DND-41 (cell line): ENCODE measurements around the gene ARMC12.
"Not testable (repeated sequence)": the region's sequence is repeated elsewhere in the genome, so short reads cannot be mapped to it uniquely, and the experiment has no call there.

Source experiments
- ATAC-seq: fragments of 200-7000 bp; cut with Tn5 transposase; 3 replicates; pipeline ENCODE4 v1.9.1; 2021; ENCODE audit warnings: low read depth; ENCODE audit not compliant: insufficient read depth
- DNase-seq: peaks from one replicate; pipeline ENCODE4 v3.0.0-alpha.2; 2020
- H2AFZ ChIP-seq: 2 replicates; pipeline ENCODE4 v1.6.0; 2012; ENCODE audit warnings: low read depth, low read length
- H3K27ac ChIP-seq: 2 replicates; pipeline ENCODE4 v1.5.1; 2012; ENCODE audit warnings: low read length, inconsistent platforms
- H3K27me3 ChIP-seq: fragments of 200-600 bp; sonication (generic); 2 replicates; pipeline ENCODE4 v1.6.0; 2012; ENCODE audit warnings: low read length, mild to moderate bottlenecking, inconsistent platforms; ENCODE audit not compliant: insufficient read depth, poor library complexity
- H3K36me3 ChIP-seq: 2 replicates; pipeline ENCODE4 v1.5.1; 2012; ENCODE audit warnings: low read length, inconsistent platforms; ENCODE audit not compliant: insufficient read depth
- H3K4me1 ChIP-seq: 2 replicates; pipeline ENCODE4 v1.5.1; 2012; ENCODE audit warnings: mild to moderate bottlenecking, low read length; ENCODE audit not compliant: insufficient read depth
- H3K4me2 ChIP-seq: 2 replicates; pipeline ENCODE4 v1.6.0; 2012; ENCODE audit warnings: mild to moderate bottlenecking, moderate library complexity, low read length, inconsistent platforms; ENCODE audit not compliant: insufficient read depth
- H3K4me3 ChIP-seq, 2 experiments: fragments of 200-600 bp in 1 of 2; shearing (Covaris generic) in 1 of 2; 2 replicates each; pipeline ENCODE4 v1.5.1; 2012 to 2016; ENCODE audit warnings: inconsistent platforms in 2 of 2, low read length in 2 of 2, mild to moderate bottlenecking in 2 of 2, low read depth in 1 of 2, moderate library complexity in 1 of 2
- H3K79me2 ChIP-seq: 2 replicates; pipeline ENCODE4 v1.6.0; 2012; ENCODE audit warnings: low read length, inconsistent platforms; ENCODE audit not compliant: insufficient read depth
- H3K9ac ChIP-seq: 2 replicates; pipeline ENCODE4 v1.6.0; 2012; ENCODE audit warnings: low read depth, mild to moderate bottlenecking, inconsistent platforms, low read length, moderate library complexity
- H3K9me3 ChIP-seq: 2 replicates; pipeline ENCODE4 v1.5.1; 2012; ENCODE audit warnings: low read length, moderate library complexity, mild to moderate bottlenecking, inconsistent platforms; ENCODE audit not compliant: insufficient read depth, severe bottlenecking
- H4K20me1 ChIP-seq: 2 replicates; pipeline ENCODE4 v1.6.0; 2012; ENCODE audit warnings: low read length; ENCODE audit not compliant: insufficient read depth
- EZH2 ChIP-seq: IDR thresholded peaks from 3 replicates; pipeline ENCODE4 v1.6.1; 2012; ENCODE audit warnings: borderline replicate concordance, low read depth, mild to moderate bottlenecking, moderate library complexity, low read length, inconsistent platforms; ENCODE audit not compliant: severe bottlenecking
- TF ChIP-seq, protein P1 (sequence below): IDR thresholded peaks from 2 replicates; pipeline ENCODE4 v1.5.1; 2012; ENCODE audit warnings: borderline replicate concordance, low read length, moderate library complexity, mild to moderate bottlenecking; ENCODE audit not compliant: poor library complexity, severe bottlenecking; ENCODE audit errors: extremely low read depth

ARMC12 gene

DNA sequence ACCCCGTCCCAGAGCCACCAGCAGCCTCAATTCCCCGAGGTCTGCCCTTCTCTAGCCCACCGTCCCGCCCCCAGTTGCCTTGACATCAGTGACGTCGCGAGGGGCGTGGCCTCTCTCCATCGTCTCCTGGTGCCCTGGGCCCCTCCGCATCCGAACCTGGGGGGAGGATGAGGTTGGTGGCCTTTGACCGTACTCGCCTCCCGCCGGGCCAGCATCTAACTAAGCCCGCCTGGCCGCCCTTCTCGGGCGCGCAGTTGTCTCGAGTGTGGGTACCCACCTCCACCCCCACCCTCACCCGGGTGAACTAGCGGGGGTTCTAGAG, 5.5 kb upstream of the ARMC12 start:
- H3K9ac ChIP-seq: peak overlapping the region; percentile 52
- DNase-seq: peak; percentile 89
- H3K4me1 ChIP-seq: peaks cover 68% of the 10 kb centered on the region
- H3K27me3 ChIP-seq: peaks cover 11% of the 10 kb centered on the region
- H3K9me3 ChIP-seq: no peaks in the 10 kb centered on the region
- peak overlapping the region; percentile 91 for H3K4me2 ChIP-seq
- H3K4me3 ChIP-seq: peak overlapping the region; percentile 3 to 64; a peak in 3 of 4 replicates
- H3K79me2 ChIP-seq: no peaks in the 10 kb centered on the region
- TF ChIP-seq EZH2: no peak
- TF ChIP-seq, protein P1, sequence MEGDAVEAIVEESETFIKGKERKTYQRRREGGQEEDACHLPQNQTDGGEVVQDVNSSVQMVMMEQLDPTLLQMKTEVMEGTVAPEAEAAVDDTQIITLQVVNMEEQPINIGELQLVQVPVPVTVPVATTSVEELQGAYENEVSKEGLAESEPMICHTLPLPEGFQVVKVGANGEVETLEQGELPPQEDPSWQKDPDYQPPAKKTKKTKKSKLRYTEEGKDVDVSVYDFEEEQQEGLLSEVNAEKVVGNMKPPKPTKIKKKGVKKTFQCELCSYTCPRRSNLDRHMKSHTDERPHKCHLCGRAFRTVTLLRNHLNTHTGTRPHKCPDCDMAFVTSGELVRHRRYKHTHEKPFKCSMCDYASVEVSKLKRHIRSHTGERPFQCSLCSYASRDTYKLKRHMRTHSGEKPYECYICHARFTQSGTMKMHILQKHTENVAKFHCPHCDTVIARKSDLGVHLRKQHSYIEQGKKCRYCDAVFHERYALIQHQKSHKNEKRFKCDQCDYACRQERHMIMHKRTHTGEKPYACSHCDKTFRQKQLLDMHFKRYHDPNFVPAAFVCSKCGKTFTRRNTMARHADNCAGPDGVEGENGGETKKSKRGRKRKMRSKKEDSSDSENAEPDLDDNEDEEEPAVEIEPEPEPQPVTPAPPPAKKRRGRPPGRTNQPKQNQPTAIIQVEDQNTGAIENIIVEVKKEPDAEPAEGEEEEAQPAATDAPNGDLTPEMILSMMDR: no peak
- H4K20me1 ChIP-seq: peaks cover 26% of the 10 kb centered on the region
- H2AFZ ChIP-seq: peak overlapping the region; percentile 61
- peak; percentile 23 for ATAC-seq
- no peaks in the 10 kb centered on the region for H3K36me3 ChIP-seq
- H3K27ac ChIP-seq: peak overlapping the region; percentile 56

DNA sequence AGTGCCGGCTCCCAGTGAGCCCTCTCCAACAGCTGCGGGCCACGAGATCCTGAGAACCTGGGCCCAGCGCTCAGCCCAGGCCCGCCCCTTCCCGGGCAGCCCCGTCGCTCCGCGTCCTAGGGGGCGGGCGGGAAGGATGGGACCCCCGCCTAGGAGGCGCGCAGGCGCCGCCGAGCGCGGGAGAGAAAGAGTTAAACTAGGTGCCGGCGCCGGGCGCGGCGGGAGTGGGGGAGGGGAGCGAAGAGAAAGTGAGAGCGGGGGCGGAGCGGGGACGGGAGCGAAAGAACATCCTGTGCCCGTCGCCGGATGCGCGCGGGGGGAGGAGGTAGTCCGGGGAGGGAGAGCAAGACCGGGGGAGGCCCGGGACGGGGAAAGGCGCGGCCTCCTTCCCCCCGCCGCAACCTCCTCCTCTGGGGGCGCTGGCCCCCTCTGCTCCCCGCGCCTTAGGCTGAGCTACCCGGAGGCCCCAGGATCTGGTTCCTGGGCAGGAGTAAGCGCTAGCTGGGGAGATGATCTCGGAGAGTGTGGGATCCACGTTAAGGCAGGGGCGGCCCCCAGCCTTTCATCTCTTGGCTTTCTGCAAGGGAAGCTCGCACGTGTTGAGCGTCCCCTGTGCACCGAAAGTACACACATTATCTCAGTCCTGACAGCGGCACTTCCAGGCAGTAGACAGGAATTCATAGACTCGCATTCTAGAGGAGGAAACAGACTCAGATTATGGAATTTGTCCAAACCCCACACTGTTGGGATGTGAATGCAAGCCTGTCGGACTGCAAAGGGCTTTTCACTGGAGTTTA, 4.9 kb upstream of the ARMC12 start:
- peak; percentile 47 for ATAC-seq
- H3K9ac ChIP-seq: peak overlapping the region; percentile 52
- peak; percentile 94 for DNase-seq
- peaks cover 5% of the 10 kb centered on the region for H3K27me3 ChIP-seq
- no peaks in the 10 kb centered on the region for H3K9me3 ChIP-seq
- TF ChIP-seq, protein P1: peak; percentile 28
- no peak for TF ChIP-seq EZH2
- peak overlapping the region; percentile 67 for H3K27ac ChIP-seq
- H3K4me3 ChIP-seq: peak overlapping the region; percentile 3 to 64; a peak in 3 of 4 replicates
- peaks cover 62% of the 10 kb centered on the region for H3K4me1 ChIP-seq
- peak overlapping the region; percentile 91 for H3K4me2 ChIP-seq
- H4K20me1 ChIP-seq: peaks cover 24% of the 10 kb centered on the region
- H2AFZ ChIP-seq: peak overlapping the region; percentile 74
- no peaks in the 10 kb centered on the region for H3K79me2 ChIP-seq
- H3K36me3 ChIP-seq: no peaks in the 10 kb centered on the region

DNA sequence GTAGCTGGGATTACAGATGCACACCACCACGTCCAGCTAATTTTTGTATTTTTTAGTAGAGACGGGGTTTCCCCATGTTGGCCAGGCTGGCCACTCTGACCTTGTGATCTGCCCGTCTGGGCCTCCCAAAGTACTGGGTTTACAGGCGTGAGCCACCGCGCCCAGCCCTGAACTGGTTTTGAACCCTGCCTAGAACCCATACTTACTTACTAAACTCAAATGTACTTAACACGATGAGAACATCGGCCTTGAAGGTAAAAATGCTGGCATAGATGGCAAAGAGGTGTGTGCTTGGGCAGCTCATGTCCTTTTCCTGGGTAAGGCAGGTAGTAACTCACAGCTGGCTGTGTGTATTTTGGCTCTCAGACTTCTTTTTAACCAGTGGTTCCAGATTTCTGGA, 3.2 kb upstream of the ARMC12 start:
- H3K27me3 ChIP-seq: peaks cover 4% of the 10 kb centered on the region
- ATAC-seq: no peak
- H3K4me1 ChIP-seq: peaks cover 46% of the 10 kb centered on the region

DNA sequence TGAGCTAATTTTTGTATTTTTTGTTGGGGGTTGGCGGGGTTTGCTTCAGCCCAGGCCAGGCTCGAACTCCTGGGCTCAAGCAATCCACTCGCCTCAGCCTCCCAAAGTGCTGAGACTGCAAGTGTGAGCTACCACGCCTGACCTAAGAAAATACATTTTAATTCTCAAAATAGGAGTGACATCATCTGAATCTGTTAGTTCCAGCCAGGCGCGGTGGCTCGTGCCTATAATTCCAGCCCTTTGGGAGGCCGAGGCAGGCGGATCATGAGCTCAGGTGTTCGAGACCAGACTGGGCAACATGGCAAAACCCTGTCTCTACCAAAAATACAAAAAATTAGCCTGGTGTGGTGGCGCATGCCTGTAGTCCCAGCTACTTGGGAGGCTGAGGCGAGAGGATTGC, 2.5 kb upstream of the ARMC12 start:
- H3K27me3 ChIP-seq, H3K36me3 ChIP-seq, H3K27ac ChIP-seq, H3K9me3 ChIP-seq, ATAC-seq, H3K4me2 ChIP-seq, H3K79me2 ChIP-seq, H2AFZ ChIP-seq, H3K9ac ChIP-seq, H3K4me3 ChIP-seq, DNase-seq: not testable (repeated sequence)
- Histone ChIP-seq H4K20me1 (peaks cover 13% of the 10 kb centered on the region), H3K4me1 (peaks cover 39% of the 10 kb centered on the region)

More for the DNA sequence above, 3.2 kb upstream of the ARMC12 start:
- Histone ChIP-seq H3K36me3 (no peaks in the 10 kb centered on the region), H3K79me2 (no peaks in the 10 kb centered on the region), H3K4me3 (no peak overlapping the region), H3K4me2 (no peak overlapping the region), H4K20me1 (peaks cover 20% of the 10 kb centered on the region), H3K9me3 (no peaks in the 10 kb centered on the region), H3K9ac (no peak overlapping the region), H3K27ac (no peak overlapping the region), H2AFZ (no peak overlapping the region)
- DNase-seq: no peak
- TF ChIP-seq EZH2: no peak
- TF ChIP-seq, protein P1: no peak
